GM23338 (cell line): ENCODE measurements around the gene IVD. TPM values are rescaled to one million over a fixed set of nuclear protein-coding genes. Genes with fewer than 3 reads are reported as not detected.

Experiments used
- ATAC-seq: fragments of 200-7000 bp; cut with Tn5 transposase; 3 replicates; pipeline ENCODE4 v1.9.1; 2020
- DNase-seq: peaks from one replicate; pipeline ENCODE4 v3.0.0-alpha.2; 2015; ENCODE audit warnings: low spot score
- H2AFZ ChIP-seq: fragments of 200-600 bp; sonication (generic); 2 replicates; pipeline ENCODE4 v1.8.0; 2016; ENCODE audit warnings: antibody characterized with exemption, mild to moderate bottlenecking, moderate library complexity
- H3F3A ChIP-seq: fragments of 200-600 bp; sonication (generic); replicated peaks from 2 replicates; pipeline ENCODE4 v1.8.0; 2017; ENCODE audit warnings: antibody characterized with exemption, mixed run types, low read depth
- H3K27ac ChIP-seq: fragments of 200-600 bp; sonication (generic); 2 replicates; pipeline ENCODE4 v1.6.1; 2016; ENCODE audit warnings: low read depth
- H3K27me3 ChIP-seq: fragments of 200-600 bp; sonication (generic); 2 replicates; pipeline ENCODE4 v1.8.0; 2016; ENCODE audit warnings: mild to moderate bottlenecking, mixed run types, moderate library complexity; ENCODE audit not compliant: insufficient read depth
- H3K36me3 ChIP-seq: fragments of 200-600 bp; sonication (generic); 2 replicates; pipeline ENCODE4 v1.8.0; 2016; ENCODE audit warnings: mild to moderate bottlenecking; ENCODE audit not compliant: insufficient read depth
- H3K4me1 ChIP-seq: fragments of 200-600 bp; sonication (generic); 2 replicates; pipeline ENCODE4 v1.8.0; 2016; ENCODE audit warnings: mild to moderate bottlenecking, moderate library complexity; ENCODE audit not compliant: insufficient read depth
- H3K4me2 ChIP-seq: fragments of 200-600 bp; sonication (generic); 2 replicates; pipeline ENCODE4 v1.7.1; 2017; ENCODE audit warnings: mixed run types
- H3K4me3 ChIP-seq: fragments of 200-600 bp; sonication (generic); 2 replicates; pipeline ENCODE4 v1.6.1; 2016; ENCODE audit warnings: mixed run types
- H3K79me2 ChIP-seq: fragments of 200-600 bp; sonication (generic); replicated peaks from 2 replicates; pipeline ENCODE4 v1.8.0; 2017; ENCODE audit warnings: mild to moderate bottlenecking; ENCODE audit not compliant: insufficient read depth
- H3K9me2 ChIP-seq: fragments of 200-600 bp; sonication (generic); 2 replicates; pipeline ENCODE4 v1.8.0; 2017; ENCODE audit not compliant: insufficient read depth
- H4K20me1 ChIP-seq: fragments of 200-600 bp; sonication (generic); replicated peaks from 2 replicates; pipeline ENCODE4 v1.8.0; 2017; ENCODE audit warnings: mild to moderate bottlenecking; ENCODE audit not compliant: insufficient read depth
- H3K27ac Mint-ChIP-seq: 2 replicates; pipeline ENCODE4 v1.8.0; 2020; ENCODE audit warnings: inconsistent platforms, mild to moderate bottlenecking, moderate library complexity, mixed read lengths
- H3K27me3 Mint-ChIP-seq: 3 replicates; pipeline ENCODE4 v1.8.0; 2022; ENCODE audit warnings: low read depth, mild to moderate bottlenecking, moderate library complexity, mixed read lengths, inconsistent platforms; ENCODE audit not compliant: insufficient read depth, poor library complexity
- H3K36me3 Mint-ChIP-seq: 3 replicates; pipeline ENCODE4 v1.8.0; 2021; ENCODE audit warnings: low read depth, mild to moderate bottlenecking, inconsistent platforms, moderate library complexity, mixed read lengths
- H3K4me1 Mint-ChIP-seq: 3 replicates; pipeline ENCODE4 v1.8.0; 2020; ENCODE audit warnings: mild to moderate bottlenecking, inconsistent platforms, mixed read lengths
- H3K4me3 Mint-ChIP-seq: 3 replicates; pipeline ENCODE4 v1.8.0; 2021; ENCODE audit warnings: moderate library complexity, mild to moderate bottlenecking, inconsistent platforms, mixed read lengths
- H3K9me3 Mint-ChIP-seq: 3 replicates; pipeline ENCODE4 v1.8.0; 2020; ENCODE audit warnings: moderate library complexity, mild to moderate bottlenecking, inconsistent platforms, mixed read lengths
- EZH2phosphoT487 ChIP-seq: fragments of 200-600 bp; sonication (generic); IDR thresholded peaks from one replicate; pipeline ENCODE4 v1.8.1; 2018; ENCODE audit warnings: antibody characterized with exemption; ENCODE audit not compliant: unreplicated experiment
- ZNF114 ChIP-seq: fragments of 250-450 bp; sonication (Bioruptor Pico); IDR thresholded peaks from 2 replicates; pipeline ENCODE4 v1.5.0; 2020; ENCODE audit warnings: mild to moderate bottlenecking, moderate library complexity
- ZNF331 ChIP-seq: fragments of 250-450 bp; sonication (Bioruptor Pico); IDR thresholded peaks from 2 replicates; pipeline ENCODE4 v1.5.0; 2020; ENCODE audit warnings: low read depth, mild to moderate bottlenecking, moderate library complexity
- polyA plus RNA-seq: library from polyadenylated mRNA; unstranded; fragments of >200 nt; fragmentation: Nextera tagmentation; extraction: Ambion mirVana; gene quantifications from 2 replicates; pipeline ENCODE4 v1.2.1, GENCODE V29; 2016
- total RNA-seq: library from RNA; depleted of rRNA; stranded (reverse); fragments of >200 nt; shearing (Covaris generic); gene quantifications from 2 replicates; pipeline ENCODE4 v1.2.3, GENCODE V29; 2014
- TF ChIP-seq, protein P1 (sequence below): IDR thresholded peaks from 2 replicates; pipeline ENCODE4 v1.6.1; 2016; ENCODE audit warnings: antibody characterized with exemption
- TF ChIP-seq, protein P2 (sequence below), 2 experiments: fragments of 200-600 bp in 1 of 2; sonication (generic) in 1 of 2; conservative IDR thresholded peaks; 2 replicates each; pipeline versions ENCODE4 v1.5.1 to v1.6.1; 2016 to 2017; ENCODE audit warnings: antibody characterized with exemption in 2 of 2, low read depth in 2 of 2, mild to moderate bottlenecking in 2 of 2, moderate library complexity in 1 of 2
- TF ChIP-seq, protein P3 (sequence below): fragments of 250-450 bp; sonication (Bioruptor Pico); IDR thresholded peaks from 2 replicates; pipeline ENCODE4 v1.5.0; 2020; ENCODE audit warnings: mild to moderate bottlenecking, moderate library complexity

IVD gene
- total and polyA plus RNA-seq, 2 experiments from 2014 or later: 54.1 to 75.4 TPM

DNA sequence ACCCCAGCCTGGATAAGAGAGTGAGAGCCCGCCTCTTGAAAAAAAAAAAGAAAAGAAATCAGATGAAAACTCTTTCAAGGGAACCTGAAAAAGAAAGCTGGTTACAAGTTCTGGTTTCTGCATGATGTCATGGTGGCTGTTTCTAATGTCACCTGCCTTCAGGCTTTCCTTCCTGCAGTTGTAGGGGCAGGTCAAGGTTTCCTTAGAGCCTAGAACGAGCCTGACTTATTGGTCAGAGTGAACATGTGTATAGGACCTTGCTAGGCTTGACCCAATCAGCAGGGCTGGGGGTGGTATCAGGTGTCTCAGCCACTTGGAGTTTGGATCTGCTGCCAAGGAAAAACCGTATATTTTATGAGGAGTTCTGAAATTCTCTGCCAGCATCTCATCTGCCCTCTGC is 3.8 kb downstream of the IVD start:
- Mint-ChIP-seq H3K36me3 (peaks cover 71% of the 10 kb centered on the region), H3K9me3 (no peaks in the 10 kb centered on the region), H3K4me1 (peaks cover 17% of the 10 kb centered on the region), H3K4me3 (no peak overlapping the region), H3K27ac (no peak overlapping the region), H3K27me3 (peaks cover 4% of the 10 kb centered on the region)
- DNase-seq (no peak), ATAC-seq (no peak)
- Histone ChIP-seq H2AFZ (no peak overlapping the region), H3K27me3 (no peaks in the 10 kb centered on the region), H3K36me3 (peaks cover 39% of the 10 kb centered on the region), H4K20me1 (peaks cover 15% of the 10 kb centered on the region), H3K9me2 (no peaks in the 10 kb centered on the region), H3K79me2 (peaks cover 29% of the 10 kb centered on the region), H3K4me1 (peaks cover 20% of the 10 kb centered on the region; the same call in 1 of the 2 replicates), H3K4me2 (no peak overlapping the region), H3K4me3 (no peak overlapping the region), H3F3A (peaks cover 6% of the 10 kb centered on the region; the same call in 1 of the 2 replicates), H3K27ac (no peak overlapping the region)
- TF ChIP-seq, protein P1, sequence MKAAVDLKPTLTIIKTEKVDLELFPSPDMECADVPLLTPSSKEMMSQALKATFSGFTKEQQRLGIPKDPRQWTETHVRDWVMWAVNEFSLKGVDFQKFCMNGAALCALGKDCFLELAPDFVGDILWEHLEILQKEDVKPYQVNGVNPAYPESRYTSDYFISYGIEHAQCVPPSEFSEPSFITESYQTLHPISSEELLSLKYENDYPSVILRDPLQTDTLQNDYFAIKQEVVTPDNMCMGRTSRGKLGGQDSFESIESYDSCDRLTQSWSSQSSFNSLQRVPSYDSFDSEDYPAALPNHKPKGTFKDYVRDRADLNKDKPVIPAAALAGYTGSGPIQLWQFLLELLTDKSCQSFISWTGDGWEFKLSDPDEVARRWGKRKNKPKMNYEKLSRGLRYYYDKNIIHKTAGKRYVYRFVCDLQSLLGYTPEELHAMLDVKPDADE: no peak
- TF ChIP-seq, protein P2, sequence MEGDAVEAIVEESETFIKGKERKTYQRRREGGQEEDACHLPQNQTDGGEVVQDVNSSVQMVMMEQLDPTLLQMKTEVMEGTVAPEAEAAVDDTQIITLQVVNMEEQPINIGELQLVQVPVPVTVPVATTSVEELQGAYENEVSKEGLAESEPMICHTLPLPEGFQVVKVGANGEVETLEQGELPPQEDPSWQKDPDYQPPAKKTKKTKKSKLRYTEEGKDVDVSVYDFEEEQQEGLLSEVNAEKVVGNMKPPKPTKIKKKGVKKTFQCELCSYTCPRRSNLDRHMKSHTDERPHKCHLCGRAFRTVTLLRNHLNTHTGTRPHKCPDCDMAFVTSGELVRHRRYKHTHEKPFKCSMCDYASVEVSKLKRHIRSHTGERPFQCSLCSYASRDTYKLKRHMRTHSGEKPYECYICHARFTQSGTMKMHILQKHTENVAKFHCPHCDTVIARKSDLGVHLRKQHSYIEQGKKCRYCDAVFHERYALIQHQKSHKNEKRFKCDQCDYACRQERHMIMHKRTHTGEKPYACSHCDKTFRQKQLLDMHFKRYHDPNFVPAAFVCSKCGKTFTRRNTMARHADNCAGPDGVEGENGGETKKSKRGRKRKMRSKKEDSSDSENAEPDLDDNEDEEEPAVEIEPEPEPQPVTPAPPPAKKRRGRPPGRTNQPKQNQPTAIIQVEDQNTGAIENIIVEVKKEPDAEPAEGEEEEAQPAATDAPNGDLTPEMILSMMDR (conservative IDR thresholded peaks at IDR 0.05; ENCODE audit: low read depth in 2 of 2): no peak

DNA sequence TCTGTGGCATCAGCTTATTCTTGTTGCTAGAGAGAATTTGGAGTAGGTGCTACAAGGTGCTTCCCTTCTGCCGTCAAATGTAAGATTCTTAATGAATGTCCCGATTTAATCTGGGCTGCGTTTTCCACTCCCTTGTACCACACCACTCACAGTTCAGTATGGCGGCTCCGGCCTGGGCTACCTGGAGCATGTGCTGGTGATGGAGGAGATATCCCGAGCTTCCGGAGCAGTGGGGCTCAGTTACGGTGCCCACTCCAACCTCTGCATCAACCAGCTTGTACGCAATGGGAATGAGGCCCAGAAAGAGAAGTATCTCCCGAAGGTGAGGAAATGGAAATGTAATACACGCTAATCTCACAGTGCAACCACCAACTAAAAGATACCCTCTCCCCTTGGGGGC is 4.9 kb downstream of the IVD start:
- H3K4me1 Mint-ChIP-seq: peaks cover 13% of the 10 kb centered on the region
- Histone ChIP-seq H3K9me2 (no peaks in the 10 kb centered on the region), H3K4me1 (peaks cover 13% of the 10 kb centered on the region; the same call in 1 of the 2 replicates), H3K27ac (no peak overlapping the region), H3K4me2 (no peak overlapping the region), H4K20me1 (peaks cover 15% of the 10 kb centered on the region), H3K27me3 (no peaks in the 10 kb centered on the region), H3K4me3 (no peak overlapping the region), H3F3A (peaks cover 6% of the 10 kb centered on the region; the same call in 1 of the 2 replicates), H2AFZ (no peak overlapping the region), H3K36me3 (peaks cover 43% of the 10 kb centered on the region), H3K79me2 (peaks cover 29% of the 10 kb centered on the region)
- H3K9me3 Mint-ChIP-seq: no peaks in the 10 kb centered on the region
- H3K36me3 Mint-ChIP-seq: peaks cover 82% of the 10 kb centered on the region
- H3K27me3 Mint-ChIP-seq: peaks cover 6% of the 10 kb centered on the region
- H3K27ac Mint-ChIP-seq: no peak overlapping the region
- no peak overlapping the region for H3K4me3 Mint-ChIP-seq
- ATAC-seq (no peak), DNase-seq (no peak)
- no peak for TF ChIP-seq EZH2phosphoT487
- TF ChIP-seq ZNF331 (CRISPR knock-in tag): no peak
- TF ChIP-seq, protein P3, sequence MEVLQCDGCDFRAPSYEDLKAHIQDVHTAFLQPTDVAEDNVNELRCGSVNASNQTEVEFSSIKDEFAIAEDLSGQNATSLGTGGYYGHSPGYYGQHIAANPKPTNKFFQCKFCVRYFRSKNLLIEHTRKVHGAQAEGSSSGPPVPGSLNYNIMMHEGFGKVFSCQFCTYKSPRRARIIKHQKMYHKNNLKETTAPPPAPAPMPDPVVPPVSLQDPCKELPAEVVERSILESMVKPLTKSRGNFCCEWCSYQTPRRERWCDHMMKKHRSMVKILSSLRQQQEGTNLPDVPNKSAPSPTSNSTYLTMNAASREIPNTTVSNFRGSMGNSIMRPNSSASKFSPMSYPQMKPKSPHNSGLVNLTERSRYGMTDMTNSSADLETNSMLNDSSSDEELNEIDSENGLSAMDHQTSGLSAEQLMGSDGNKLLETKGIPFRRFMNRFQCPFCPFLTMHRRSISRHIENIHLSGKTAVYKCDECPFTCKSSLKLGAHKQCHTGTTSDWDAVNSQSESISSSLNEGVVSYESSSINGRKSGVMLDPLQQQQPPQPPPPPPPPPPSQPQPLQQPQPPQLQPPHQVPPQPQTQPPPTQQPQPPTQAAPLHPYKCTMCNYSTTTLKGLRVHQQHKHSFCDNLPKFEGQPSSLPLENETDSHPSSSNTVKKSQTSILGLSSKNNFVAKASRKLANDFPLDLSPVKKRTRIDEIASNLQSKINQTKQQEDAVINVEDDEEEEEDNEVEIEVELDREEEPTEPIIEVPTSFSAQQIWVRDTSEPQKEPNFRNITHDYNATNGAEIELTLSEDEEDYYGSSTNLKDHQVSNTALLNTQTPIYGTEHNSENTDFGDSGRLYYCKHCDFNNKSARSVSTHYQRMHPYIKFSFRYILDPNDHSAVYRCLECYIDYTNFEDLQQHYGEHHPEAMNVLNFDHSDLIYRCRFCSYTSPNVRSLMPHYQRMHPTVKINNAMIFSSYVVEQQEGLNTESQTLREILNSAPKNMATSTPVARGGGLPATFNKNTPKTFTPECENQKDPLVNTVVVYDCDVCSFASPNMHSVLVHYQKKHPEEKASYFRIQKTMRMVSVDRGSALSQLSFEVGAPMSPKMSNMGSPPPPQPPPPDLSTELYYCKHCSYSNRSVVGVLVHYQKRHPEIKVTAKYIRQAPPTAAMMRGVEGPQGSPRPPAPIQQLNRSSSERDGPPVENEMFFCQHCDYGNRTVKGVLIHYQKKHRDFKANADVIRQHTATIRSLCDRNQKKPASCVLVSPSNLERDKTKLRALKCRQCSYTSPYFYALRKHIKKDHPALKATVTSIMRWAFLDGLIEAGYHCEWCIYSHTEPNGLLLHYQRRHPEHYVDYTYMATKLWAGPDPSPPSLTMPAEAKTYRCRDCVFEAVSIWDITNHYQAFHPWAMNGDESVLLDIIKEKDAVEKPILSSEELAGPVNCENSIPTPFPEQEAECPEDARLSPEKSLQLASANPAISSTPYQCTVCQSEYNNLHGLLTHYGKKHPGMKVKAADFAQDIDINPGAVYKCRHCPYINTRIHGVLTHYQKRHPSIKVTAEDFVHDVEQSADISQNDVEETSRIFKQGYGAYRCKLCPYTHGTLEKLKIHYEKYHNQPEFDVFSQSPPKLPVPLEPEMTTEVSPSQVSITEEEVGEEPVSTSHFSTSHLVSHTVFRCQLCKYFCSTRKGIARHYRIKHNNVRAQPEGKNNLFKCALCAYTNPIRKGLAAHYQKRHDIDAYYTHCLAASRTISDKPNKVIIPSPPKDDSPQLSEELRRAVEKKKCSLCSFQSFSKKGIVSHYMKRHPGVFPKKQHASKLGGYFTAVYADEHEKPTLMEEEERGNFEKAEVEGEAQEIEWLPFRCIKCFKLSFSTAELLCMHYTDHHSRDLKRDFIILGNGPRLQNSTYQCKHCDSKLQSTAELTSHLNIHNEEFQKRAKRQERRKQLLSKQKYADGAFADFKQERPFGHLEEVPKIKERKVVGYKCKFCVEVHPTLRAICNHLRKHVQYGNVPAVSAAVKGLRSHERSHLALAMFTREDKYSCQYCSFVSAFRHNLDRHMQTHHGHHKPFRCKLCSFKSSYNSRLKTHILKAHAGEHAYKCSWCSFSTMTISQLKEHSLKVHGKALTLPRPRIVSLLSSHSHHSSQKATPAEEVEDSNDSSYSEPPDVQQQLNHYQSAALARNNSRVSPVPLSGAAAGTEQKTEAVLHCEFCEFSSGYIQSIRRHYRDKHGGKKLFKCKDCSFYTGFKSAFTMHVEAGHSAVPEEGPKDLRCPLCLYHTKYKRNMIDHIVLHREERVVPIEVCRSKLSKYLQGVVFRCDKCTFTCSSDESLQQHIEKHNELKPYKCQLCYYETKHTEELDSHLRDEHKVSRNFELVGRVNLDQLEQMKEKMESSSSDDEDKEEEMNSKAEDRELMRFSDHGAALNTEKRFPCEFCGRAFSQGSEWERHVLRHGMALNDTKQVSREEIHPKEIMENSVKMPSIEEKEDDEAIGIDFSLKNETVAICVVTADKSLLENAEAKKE: no peak
- TF ChIP-seq, protein P2 (conservative IDR thresholded peaks at IDR 0.05; ENCODE audit: low read depth in 2 of 2): no peak
- TF ChIP-seq ZNF114 (CRISPR knock-in tag): no peak
